Measurements from ENCODE around the gene TACSTD2.
"Not testable (repeated sequence)": the region's sequence is repeated elsewhere in the genome, so short reads cannot be mapped to it uniquely, and the experiment has no call there.

Gene TACSTD2

DNA sequence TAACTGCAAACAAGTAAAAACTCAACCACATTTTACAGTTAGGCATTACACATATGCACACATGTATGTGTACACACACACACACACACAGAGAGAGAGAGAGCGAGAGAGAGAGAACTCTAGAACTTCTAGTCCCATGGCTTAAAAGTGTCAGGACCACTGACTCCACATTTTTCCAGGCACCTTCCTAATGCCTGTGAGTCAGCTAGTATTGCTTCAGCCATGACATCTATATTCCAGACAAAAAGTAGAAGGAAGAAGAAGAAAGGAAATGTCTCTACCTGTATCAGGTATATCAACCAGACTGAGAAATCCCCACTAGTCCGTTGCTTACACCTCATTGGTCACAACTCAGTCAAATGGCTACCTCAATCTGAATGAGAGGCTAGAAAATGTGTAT, 31.9 kb upstream of the TACSTD2 start:
- TF ChIP-seq, protein P1, sequence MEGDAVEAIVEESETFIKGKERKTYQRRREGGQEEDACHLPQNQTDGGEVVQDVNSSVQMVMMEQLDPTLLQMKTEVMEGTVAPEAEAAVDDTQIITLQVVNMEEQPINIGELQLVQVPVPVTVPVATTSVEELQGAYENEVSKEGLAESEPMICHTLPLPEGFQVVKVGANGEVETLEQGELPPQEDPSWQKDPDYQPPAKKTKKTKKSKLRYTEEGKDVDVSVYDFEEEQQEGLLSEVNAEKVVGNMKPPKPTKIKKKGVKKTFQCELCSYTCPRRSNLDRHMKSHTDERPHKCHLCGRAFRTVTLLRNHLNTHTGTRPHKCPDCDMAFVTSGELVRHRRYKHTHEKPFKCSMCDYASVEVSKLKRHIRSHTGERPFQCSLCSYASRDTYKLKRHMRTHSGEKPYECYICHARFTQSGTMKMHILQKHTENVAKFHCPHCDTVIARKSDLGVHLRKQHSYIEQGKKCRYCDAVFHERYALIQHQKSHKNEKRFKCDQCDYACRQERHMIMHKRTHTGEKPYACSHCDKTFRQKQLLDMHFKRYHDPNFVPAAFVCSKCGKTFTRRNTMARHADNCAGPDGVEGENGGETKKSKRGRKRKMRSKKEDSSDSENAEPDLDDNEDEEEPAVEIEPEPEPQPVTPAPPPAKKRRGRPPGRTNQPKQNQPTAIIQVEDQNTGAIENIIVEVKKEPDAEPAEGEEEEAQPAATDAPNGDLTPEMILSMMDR (IDR thresholded peaks at IDR 0.05; ENCODE audit: poor library complexity, severe bottlenecking): no peak
- H3K27me3 ChIP-seq (ENCODE audit: insufficient read depth, poor library complexity, severe bottlenecking): no peaks in the 10 kb centered on the region
- no peak overlapping the region for H3K27ac ChIP-seq (ENCODE audit: poor library complexity, severe bottlenecking)
- no peak overlapping the region for H3K4me3 ChIP-seq (ENCODE audit: severe bottlenecking)
- no peaks in the 10 kb centered on the region for H3K4me1 ChIP-seq (ENCODE audit: insufficient read depth, poor library complexity, severe bottlenecking)
- DNase-seq (ENCODE audit: low spot score) (no peak), ATAC-seq (ENCODE audit: low read depth) (no peak)
- H3K36me3 ChIP-seq (ENCODE audit: low read depth): peaks cover 15% of the 10 kb centered on the region
- H3K9me3 ChIP-seq (ENCODE audit: severe bottlenecking): peaks cover 4% of the 10 kb centered on the region

DNA sequence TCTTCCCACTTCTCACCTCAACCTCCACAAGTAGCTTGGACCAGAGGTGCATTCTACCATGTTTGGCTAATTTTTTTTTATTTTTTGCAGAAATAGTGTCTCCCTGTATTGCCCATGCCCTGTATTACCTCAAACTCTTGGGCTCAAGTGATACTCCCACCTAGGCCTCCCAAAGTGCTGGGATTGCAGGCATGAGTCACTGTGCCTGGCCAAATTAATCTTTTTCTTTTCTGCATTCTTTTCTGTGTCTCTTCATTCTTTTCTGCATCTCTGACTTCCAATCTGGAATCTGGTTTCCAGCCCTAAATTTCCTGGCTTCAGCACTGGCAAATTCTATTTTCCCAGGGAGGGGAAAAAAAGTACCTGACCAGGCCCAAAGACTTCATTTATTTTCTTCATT, 31.2 kb upstream of the TACSTD2 start:
- H3K4me3 ChIP-seq (ENCODE audit: severe bottlenecking): no peak overlapping the region
- ATAC-seq (ENCODE audit: low read depth): no peak
- H3K27ac ChIP-seq (ENCODE audit: poor library complexity, severe bottlenecking): no peak overlapping the region
- H3K4me1 ChIP-seq (ENCODE audit: insufficient read depth, poor library complexity, severe bottlenecking): peaks cover 3% of the 10 kb centered on the region
- H3K9me3 ChIP-seq (ENCODE audit: severe bottlenecking): peaks cover 5% of the 10 kb centered on the region
- TF ChIP-seq, protein P1 (IDR thresholded peaks at IDR 0.05; ENCODE audit: poor library complexity, severe bottlenecking): no peak
- no peak for DNase-seq (ENCODE audit: low spot score)
- peaks cover 15% of the 10 kb centered on the region for H3K36me3 ChIP-seq (ENCODE audit: low read depth)
- H3K27me3 ChIP-seq (ENCODE audit: insufficient read depth, poor library complexity, severe bottlenecking): no peaks in the 10 kb centered on the region

DNA sequence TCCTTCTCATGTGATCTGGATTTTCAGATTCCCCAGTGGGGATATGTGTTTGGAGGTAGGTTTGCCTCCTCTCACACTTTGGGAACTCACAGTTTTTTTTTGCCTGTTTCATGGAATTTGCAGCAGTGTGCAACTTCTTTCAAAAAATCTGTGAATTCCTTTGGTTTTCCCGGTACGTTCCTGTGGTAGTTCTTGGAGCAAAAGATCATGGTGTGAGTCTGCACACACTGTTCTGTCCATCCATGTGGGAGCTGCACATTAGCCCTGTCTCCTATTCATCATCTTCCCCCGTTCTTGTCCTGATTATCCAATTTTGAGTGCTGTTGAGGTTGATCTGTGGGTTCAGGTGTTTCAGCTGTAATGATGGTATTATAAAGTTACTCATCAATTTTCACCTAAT, 30.3 kb upstream of the TACSTD2 start:
- DNase-seq (ENCODE audit: low spot score): no peak
- peaks cover 15% of the 10 kb centered on the region for H3K36me3 ChIP-seq (ENCODE audit: low read depth)
- ATAC-seq (ENCODE audit: low read depth): no peak
- no peak overlapping the region for H3K4me3 ChIP-seq (ENCODE audit: severe bottlenecking)
- H3K9me3 ChIP-seq (ENCODE audit: severe bottlenecking): peaks cover 5% of the 10 kb centered on the region
- H3K4me1 ChIP-seq (ENCODE audit: insufficient read depth, poor library complexity, severe bottlenecking): peaks cover 3% of the 10 kb centered on the region
- no peak overlapping the region for H3K27ac ChIP-seq (ENCODE audit: poor library complexity, severe bottlenecking)
- H3K27me3 ChIP-seq (ENCODE audit: insufficient read depth, poor library complexity, severe bottlenecking): no peaks in the 10 kb centered on the region
- TF ChIP-seq, protein P1 (IDR thresholded peaks at IDR 0.05; ENCODE audit: poor library complexity, severe bottlenecking): no peak

DNA sequence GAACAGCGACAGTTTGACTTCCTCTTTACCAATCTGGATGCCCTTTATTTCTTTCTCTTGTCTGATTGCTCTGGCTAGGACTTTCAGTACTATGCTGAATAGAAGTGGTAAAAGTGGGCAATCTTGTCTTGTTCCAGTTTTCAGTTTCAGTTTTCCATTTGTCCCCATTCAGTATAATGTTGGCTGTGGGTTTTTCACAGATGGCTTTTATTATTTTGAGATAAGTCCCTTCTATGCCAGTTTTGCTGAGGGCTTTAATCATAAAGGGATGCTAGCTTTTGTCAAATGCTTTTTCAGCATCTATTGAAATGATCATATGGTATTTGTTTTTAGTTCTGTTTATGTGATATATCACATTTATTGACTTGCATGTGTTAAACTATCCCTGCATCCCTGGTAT, 24.9 kb upstream of the TACSTD2 start:
- DNase-seq (ENCODE audit: low spot score); H3K27ac ChIP-seq (ENCODE audit: poor library complexity, severe bottlenecking); H3K27me3 ChIP-seq (ENCODE audit: insufficient read depth, poor library complexity, severe bottlenecking); ATAC-seq (ENCODE audit: low read depth); H3K9me3 ChIP-seq (ENCODE audit: severe bottlenecking); H3K36me3 ChIP-seq (ENCODE audit: low read depth); H3K4me3 ChIP-seq (ENCODE audit: severe bottlenecking); H3K4me1 ChIP-seq (ENCODE audit: insufficient read depth, poor library complexity, severe bottlenecking): not testable (repeated sequence)

DNA sequence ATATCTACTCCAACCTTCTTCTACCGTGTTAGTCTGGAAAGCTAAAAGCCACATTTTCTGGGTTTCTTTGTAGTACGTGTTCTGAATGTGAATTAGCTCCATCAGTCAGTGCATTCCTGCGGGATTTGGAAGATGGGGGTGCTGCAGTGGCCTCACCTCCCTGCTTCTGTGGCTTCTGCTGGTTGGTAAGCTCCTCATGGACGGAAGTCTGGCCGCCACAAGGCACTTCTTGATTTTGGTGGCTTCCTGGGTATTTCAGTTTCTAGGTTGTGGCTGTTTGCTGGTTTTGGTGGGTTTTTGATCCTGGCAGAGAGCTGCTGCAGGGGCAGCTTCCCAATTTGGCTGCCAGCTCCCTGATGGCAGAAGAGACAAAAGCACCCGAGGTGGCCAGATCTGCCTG, 20.9 kb upstream of the TACSTD2 start:
- TF ChIP-seq, protein P1 (IDR thresholded peaks at IDR 0.05; ENCODE audit: poor library complexity, severe bottlenecking): no peak
- Histone ChIP-seq H3K36me3 (ENCODE audit: low read depth) (peaks cover 19% of the 10 kb centered on the region), H3K9me3 (ENCODE audit: severe bottlenecking) (no peaks in the 10 kb centered on the region), H3K4me1 (ENCODE audit: insufficient read depth, poor library complexity, severe bottlenecking) (peaks cover 5% of the 10 kb centered on the region), H3K27ac (ENCODE audit: poor library complexity, severe bottlenecking) (no peak overlapping the region), H3K4me3 (ENCODE audit: severe bottlenecking) (no peak overlapping the region), H3K27me3 (ENCODE audit: insufficient read depth, poor library complexity, severe bottlenecking) (no peaks in the 10 kb centered on the region)
- DNase-seq (ENCODE audit: low spot score) (no peak), ATAC-seq (ENCODE audit: low read depth) (no peak)
